Endothelial cell of umbilical vein (primary cell): ENCODE results near the gene KRTAP4-12. TPM values are rescaled to one million over a fixed set of nuclear protein-coding genes. Genes with fewer than 3 reads are reported as not detected.

ENCODE experiments used
- BruUV-seq: library from RNA; stranded (reverse); fragments of 400-500 nt; replicated peaks from 2 replicates; lab custom pipeline; 2021; lab: Mats Ljungman, UMichigan
- CTCF ChIA-PET: fragments of 300-600, 350-600 bp; sonication (Branson Sonifier 250); formaldehyde crosslinking; loops from one replicate; lab custom pipeline; 2021; ENCODE audit warnings: antibody characterized with exemption, inconsistent platforms; lab: Charles Lee
- POLR2A ChIA-PET: fragments of 300-600, 350-600 bp; sonication (Branson Sonifier 250); formaldehyde crosslinking; loops from one replicate; lab custom pipeline; 2021; ENCODE audit warnings: antibody characterized with exemption, inconsistent platforms; lab: Charles Lee
- DNase-seq: peaks from one replicate; pipeline ENCODE4 v3.0.0-alpha.2; 2011; ENCODE audit warnings: low read depth, low spot score
- FAIRE-seq: peaks from 2 replicates; lab custom pipeline; 2011; peaks lifted over from hg19 to GRCh38; lab: Jason Lieb, UNC
- H2AFZ ChIP-seq: 2 replicates; pipeline ENCODE4 v1.6.0; 2012; ENCODE audit warnings: low read depth, low read length, control low read depth, inconsistent platforms
- H3K27ac ChIP-seq: 2 replicates; pipeline ENCODE4 v1.5.1; 2011; ENCODE audit warnings: low read depth, mild to moderate bottlenecking, control low read depth, low read length, moderate library complexity; ENCODE audit not compliant: insufficient read depth
- H3K27me3 ChIP-seq, 2 experiments: 2 replicates each; pipeline versions ENCODE4 v1.6.0 to v1.6.1; 2011; ENCODE audit warnings: low read length in 2 of 2, mixed read lengths in 1 of 2; ENCODE audit not compliant: control insufficient read depth in 2 of 2, insufficient read depth in 2 of 2
- H3K36me3 ChIP-seq, 2 experiments: 2 replicates in 1 of 2; 3 replicates in 1 of 2; pipeline ENCODE4 v1.5.1; 2011; ENCODE audit warnings: low read length in 2 of 2, mild to moderate bottlenecking in 1 of 2, moderate library complexity in 1 of 2; ENCODE audit not compliant: control insufficient read depth in 2 of 2, insufficient read depth in 2 of 2; ENCODE audit errors: extremely low read depth in 1 of 2
- H3K4me1 ChIP-seq: 3 replicates; pipeline ENCODE4 v1.5.1; 2011; ENCODE audit warnings: mild to moderate bottlenecking, low read length; ENCODE audit not compliant: control insufficient read depth, insufficient read depth; ENCODE audit errors: extremely low read depth
- H3K4me2 ChIP-seq: 2 replicates; pipeline ENCODE4 v1.6.1; 2011; ENCODE audit warnings: low read length, control low read depth, mixed read lengths; ENCODE audit not compliant: insufficient read depth
- H3K4me3 ChIP-seq, 3 experiments: fragments of 200-600 bp in 1 of 3; sonication (generic), shearing (Covaris generic) in 1 of 3; replicated peaks in 1 of 3; 2 replicates each; pipeline ENCODE4 v1.5.1; 2011 to 2016; ENCODE audit warnings: control low read depth in 3 of 3, low read length in 3 of 3, mild to moderate bottlenecking in 2 of 3, inconsistent platforms in 1 of 3, low read depth in 1 of 3, moderate library complexity in 1 of 3; ENCODE audit not compliant: insufficient read depth in 1 of 3
- H3K79me2 ChIP-seq: 2 replicates; pipeline ENCODE4 v1.6.0; 2012; ENCODE audit warnings: low read length, inconsistent platforms; ENCODE audit not compliant: control insufficient read depth, insufficient read depth
- H3K9ac ChIP-seq: replicated peaks from 2 replicates; pipeline ENCODE3; 2011; ENCODE audit warnings: low read length, control low read depth; ENCODE audit not compliant: insufficient read depth; ENCODE audit errors: extremely low read depth
- H3K9me1 ChIP-seq: replicated peaks from 3 replicates; pipeline ENCODE4 v1.6.0; 2011; ENCODE audit warnings: mild to moderate bottlenecking, low read length; ENCODE audit not compliant: control insufficient read depth, insufficient read depth; ENCODE audit errors: extremely low read depth
- H3K9me3 ChIP-seq: replicated peaks from 2 replicates; pipeline ENCODE4 v1.5.1; 2012; ENCODE audit warnings: low read length, inconsistent platforms; ENCODE audit not compliant: control insufficient read depth, insufficient read depth
- H4K20me1 ChIP-seq: replicated peaks from 2 replicates; pipeline ENCODE3; 2011; ENCODE audit warnings: mild to moderate bottlenecking, low read length; ENCODE audit not compliant: control insufficient read depth, insufficient read depth; ENCODE audit errors: extremely low read depth
- EZH2 ChIP-seq: IDR thresholded peaks from 2 replicates; pipeline ENCODE4 v1.6.1; 2012; ENCODE audit warnings: borderline replicate concordance, low read depth, mild to moderate bottlenecking, moderate library complexity, low read length, inconsistent platforms; ENCODE audit not compliant: severe bottlenecking
- FOS ChIP-seq: IDR thresholded peaks from 2 replicates; pipeline ENCODE4 v1.6.1; 2011; ENCODE audit warnings: mild to moderate bottlenecking, low read length, moderate library complexity, borderline replicate concordance; ENCODE audit not compliant: insufficient read depth
- GATA2 ChIP-seq: IDR thresholded peaks from 2 replicates; pipeline ENCODE4 v1.7.0; 2011; ENCODE audit warnings: low read depth, mild to moderate bottlenecking, moderate library complexity, mixed read lengths, low read length; ENCODE audit not compliant: insufficient read length, insufficient read depth
- JUN ChIP-seq: IDR thresholded peaks from 2 replicates; pipeline ENCODE4 v1.6.1; 2011; ENCODE audit warnings: borderline replicate concordance, low read depth; ENCODE audit not compliant: insufficient read length, insufficient read depth
- MYC ChIP-seq: IDR thresholded peaks from one replicate; pipeline ENCODE4 v1.6.1; 2011; ENCODE audit warnings: mild to moderate bottlenecking, low read depth, low read length
- POLR2A ChIP-seq: IDR thresholded peaks from 2 replicates; pipeline ENCODE4 v1.6.1; 2012; ENCODE audit warnings: low read depth, mild to moderate bottlenecking, control low read depth, low read length
- POLR2AphosphoS5 ChIP-seq: IDR thresholded peaks from 2 replicates; pipeline ENCODE4 v1.6.1; 2012; ENCODE audit warnings: low read depth, mild to moderate bottlenecking, control low read depth, low read length, moderate library complexity; ENCODE audit not compliant: insufficient read depth
- dilution Hi-C: fragments of 300-500 bp; cut with MboI; formaldehyde crosslinking; loops from one replicate; pipeline ENCODE4 v1.15.0; 2019; ENCODE audit warnings: low sequenced_read_pairs; ENCODE audit not compliant: extremely low pct_ligation_motif_present
- intact Hi-C: fragments of 100-400 bp; cut with micrococcal nuclease; formaldehyde crosslinking; loops from one replicate; pipeline ENCODE4 v1.10.0; 2022
- polyA plus RNA-seq, 4 experiments: library from polyadenylated mRNA; depleted of rRNA in 3 of 4; stranded (reverse) in 3 of 4; unstranded in 1 of 4; fragments of >200 nt; gene quantifications; 2 replicates each; pipeline versions ENCODE4 v1.2.1 to v1.2.3, GENCODE V29; 2011 to 2012; ENCODE audit warnings: missing spikeins in 1 of 4
- total RNA-seq: library from RNA; stranded (reverse); gene quantifications from 2 replicates; pipeline ENCODE4 v1.2.3, GENCODE V29; 2021
- TF ChIP-seq, protein P1 (sequence below): IDR thresholded peaks from 2 replicates; pipeline ENCODE4 v1.6.1; 2011; ENCODE audit not compliant: insufficient read depth, insufficient read length
- TF ChIP-seq, protein P2 (sequence below), 2 donors: IDR thresholded peaks; 1 replicate in 1 of 2; 2 replicates in 1 of 2; pipeline ENCODE4 v1.5.1; 2011; ENCODE audit warnings: low read length in 2 of 2, mild to moderate bottlenecking in 2 of 2, moderate library complexity in 2 of 2, control low read depth in 1 of 2, inconsistent platforms in 1 of 2, low read depth in 1 of 2; ENCODE audit not compliant: insufficient read depth in 1 of 2; ENCODE audit errors: extremely low read depth in 1 of 2

KRTAP4-12 gene
- total and polyA plus RNA-seq, 2 donors (not counting 3 experiments of a cell fraction or from before 2014, with no cell fraction given): not detected

DNA sequence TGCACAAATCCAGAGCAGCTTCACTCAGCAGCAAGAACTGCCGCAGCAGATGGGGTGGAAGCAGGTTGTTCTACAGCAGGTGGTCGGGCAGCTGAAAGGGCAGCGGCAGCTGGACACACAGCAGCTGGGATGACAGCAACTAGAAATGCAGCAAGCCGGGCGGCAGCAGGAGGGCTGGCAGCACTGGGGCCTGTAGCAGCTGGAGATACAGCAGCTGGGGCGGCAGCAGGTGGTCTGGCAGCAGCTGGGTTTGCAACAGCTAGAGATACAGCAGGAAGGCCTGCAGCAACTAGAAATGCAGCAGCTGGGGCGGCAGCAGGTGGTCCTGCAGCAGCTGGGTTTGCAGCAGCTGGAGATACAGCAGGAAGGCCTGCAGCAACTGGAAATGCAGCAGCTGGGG, 43.6 kb upstream of the KRTAP4-12 start:
- no peaks in the 10 kb centered on the region for H4K20me1 ChIP-seq
- no peaks in the 10 kb centered on the region for H3K9me3 ChIP-seq
- H3K27ac ChIP-seq: no peak overlapping the region
- dilution Hi-C loops (no loop called here), intact Hi-C loops (no loop called here)
- no peak overlapping the region for H3K4me3 ChIP-seq
- H3K9ac ChIP-seq: no peak overlapping the region
- H3K4me2 ChIP-seq: no peak overlapping the region
- POLR2A ChIA-PET: no interaction called here
- no peaks in the 10 kb centered on the region for H3K27me3 ChIP-seq
- CTCF ChIA-PET: no interaction called here
- no peaks in the 10 kb centered on the region for H3K36me3 ChIP-seq
- no peaks in the 10 kb centered on the region for H3K4me1 ChIP-seq
- DNase-seq: no peak
- H3K9me1 ChIP-seq: no peaks in the 10 kb centered on the region
- no peaks in the 10 kb centered on the region for H3K79me2 ChIP-seq
- H2AFZ ChIP-seq: no peak overlapping the region
- FAIRE-seq: no peak
- BruUV-seq: no TSS peak
- TF ChIP-seq MYC (no peak), JUN (no peak), POLR2AphosphoS5 (no peak), GATA2 (no peak)

DNA sequence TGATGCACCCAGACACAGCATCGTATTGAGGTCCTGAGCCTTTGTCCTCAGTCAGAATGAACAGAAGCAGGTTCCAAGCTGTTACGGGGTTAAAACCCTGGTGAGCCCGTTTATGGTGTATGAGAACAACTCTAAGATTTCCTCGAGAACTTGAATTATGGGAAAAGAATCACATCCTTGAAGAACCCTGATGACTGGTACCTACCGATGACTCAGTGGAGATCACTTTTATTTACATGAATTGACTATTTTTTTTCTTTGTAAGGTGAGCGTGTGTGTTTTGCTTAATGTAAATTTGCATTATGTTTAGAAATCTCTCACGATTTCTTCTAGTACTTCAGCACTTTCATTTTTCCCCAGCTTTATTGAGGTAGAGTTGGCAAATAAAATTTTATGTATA, 39.8 kb upstream of the KRTAP4-12 start:
- dilution Hi-C loops: no loop called here
- Histone ChIP-seq H4K20me1 (no peaks in the 10 kb centered on the region), H3K27ac (no peak overlapping the region), H3K27me3 (no peaks in the 10 kb centered on the region), H3K79me2 (no peaks in the 10 kb centered on the region), H2AFZ (no peak overlapping the region), H3K4me2 (no peak overlapping the region), H3K4me1 (no peaks in the 10 kb centered on the region), H3K9ac (no peak overlapping the region), H3K36me3 (no peaks in the 10 kb centered on the region), H3K9me3 (no peaks in the 10 kb centered on the region), H3K9me1 (no peaks in the 10 kb centered on the region), H3K4me3 (no peak overlapping the region)
- CTCF ChIA-PET: no interaction called here
- intact Hi-C loops: no loop called here
- TF ChIP-seq FOS: no peak
- no peak for TF ChIP-seq MYC
- no peak for TF ChIP-seq EZH2
- TF ChIP-seq, protein P1, sequence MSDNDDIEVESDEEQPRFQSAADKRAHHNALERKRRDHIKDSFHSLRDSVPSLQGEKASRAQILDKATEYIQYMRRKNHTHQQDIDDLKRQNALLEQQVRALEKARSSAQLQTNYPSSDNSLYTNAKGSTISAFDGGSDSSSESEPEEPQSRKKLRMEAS: no peak
- no peak for TF ChIP-seq POLR2AphosphoS5
- TF ChIP-seq, protein P2, sequence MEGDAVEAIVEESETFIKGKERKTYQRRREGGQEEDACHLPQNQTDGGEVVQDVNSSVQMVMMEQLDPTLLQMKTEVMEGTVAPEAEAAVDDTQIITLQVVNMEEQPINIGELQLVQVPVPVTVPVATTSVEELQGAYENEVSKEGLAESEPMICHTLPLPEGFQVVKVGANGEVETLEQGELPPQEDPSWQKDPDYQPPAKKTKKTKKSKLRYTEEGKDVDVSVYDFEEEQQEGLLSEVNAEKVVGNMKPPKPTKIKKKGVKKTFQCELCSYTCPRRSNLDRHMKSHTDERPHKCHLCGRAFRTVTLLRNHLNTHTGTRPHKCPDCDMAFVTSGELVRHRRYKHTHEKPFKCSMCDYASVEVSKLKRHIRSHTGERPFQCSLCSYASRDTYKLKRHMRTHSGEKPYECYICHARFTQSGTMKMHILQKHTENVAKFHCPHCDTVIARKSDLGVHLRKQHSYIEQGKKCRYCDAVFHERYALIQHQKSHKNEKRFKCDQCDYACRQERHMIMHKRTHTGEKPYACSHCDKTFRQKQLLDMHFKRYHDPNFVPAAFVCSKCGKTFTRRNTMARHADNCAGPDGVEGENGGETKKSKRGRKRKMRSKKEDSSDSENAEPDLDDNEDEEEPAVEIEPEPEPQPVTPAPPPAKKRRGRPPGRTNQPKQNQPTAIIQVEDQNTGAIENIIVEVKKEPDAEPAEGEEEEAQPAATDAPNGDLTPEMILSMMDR (IDR thresholded peaks at IDR 0.05; ENCODE audit: extremely low read depth in 1 of 2, insufficient read depth in 1 of 2, low read depth in 1 of 2, low read length in 2 of 2): no peak
- TF ChIP-seq JUN: no peak
- TF ChIP-seq GATA2: no peak
- no peak for TF ChIP-seq POLR2A
- DNase-seq (no peak), FAIRE-seq (no peak)
- POLR2A ChIA-PET: no interaction called here
- no TSS peak for BruUV-seq
